ENCODE data around the gene CD8B.
A peak's percentile ranks its signal among the peaks of the same experiment; 100 is the strongest.
"Not testable (repeated sequence)": the region's sequence is repeated elsewhere in the genome, so short reads cannot be mapped to it uniquely, and the experiment has no call there.

The CD8B gene

GRCh38 chr2:86836915-86837695 lies 24.6 kb downstream of the CD8B start:
- peak; percentile 56 to 67 for DNase-seq (ENCODE audit: low read depth in 2 of 2)

- DNase-seq (ENCODE audit: low read depth in 2 of 2), result not testable (repeated sequence)
Measured at GRCh38 chr2:86835548-86835889, 26.2 kb downstream of the CD8B start.

- DNase-seq (ENCODE audit: low read depth in 2 of 2), result no peak
Measured at GRCh38 chr2:86833315-86833714, 28.4 kb downstream of the CD8B start.

- DNase-seq (ENCODE audit: low read depth in 2 of 2), result no peak
Measured at GRCh38 chr2:86832334-86833096, 29.2 kb downstream of the CD8B start.

- DNase-seq (ENCODE audit: low read depth in 2 of 2), result no peak
Measured at GRCh38 chr2:86831537-86831936, 30.1 kb downstream of the CD8B start.

- DNase-seq (ENCODE audit: low read depth in 2 of 2), result no peak
Measured at GRCh38 chr2:86826951-86827350, 34.7 kb downstream of the CD8B start.

- peak in 1 of 2 donors; percentile 69 for DNase-seq (ENCODE audit: low read depth in 2 of 2)
Measured at GRCh38 chr2:86825693-86826381, 35.8 kb downstream of the CD8B start.

GRCh38 chr2:86825036-86825692 lies 36.5 kb downstream of the CD8B start:
- DNase-seq (ENCODE audit: low read depth in 2 of 2), result no peak

GRCh38 chr2:86822668-86823345 lies 38.9 kb downstream of the CD8B start:
- DNase-seq (ENCODE audit: low read depth in 2 of 2), result no peak

- DNase-seq (ENCODE audit: low read depth in 2 of 2), result no peak
Measured at GRCh38 chr2:86821842-86822241, 39.8 kb downstream of the CD8B start.

GRCh38 chr2:86821306-86821705 lies 40.4 kb downstream of the CD8B start:
- DNase-seq (ENCODE audit: low read depth in 2 of 2), result no peak

- DNase-seq (ENCODE audit: low read depth in 2 of 2), result no peak
Measured at GRCh38 chr2:86818957-86819356, 42.7 kb downstream of the CD8B start.

- DNase-seq (ENCODE audit: low read depth in 2 of 2), result no peak
Measured at GRCh38 chr2:86818114-86818801, 43.4 kb downstream of the CD8B start.

GRCh38 chr2:86815611-86816010 lies 46.1 kb downstream of the CD8B start:
- DNase-seq (ENCODE audit: low read depth in 2 of 2), result no peak

- no peak for DNase-seq (ENCODE audit: low read depth in 2 of 2)
Measured at GRCh38 chr2:86809481-86810121, 52.1 kb downstream of the CD8B start.

- peak; percentile 90 to 93 for DNase-seq (ENCODE audit: low read depth in 2 of 2)
Measured at GRCh38 chr2:86808315-86809161, 53.1 kb downstream of the CD8B start.

- DNase-seq (ENCODE audit: low read depth in 2 of 2), result peak; percentile 79 to 80
Measured at GRCh38 chr2:86807468-86808275, 54.0 kb downstream of the CD8B start.

- no peak for DNase-seq (ENCODE audit: low read depth in 2 of 2)
Measured at GRCh38 chr2:86807133-86807467, 54.6 kb downstream of the CD8B start.
